Smooth muscle cell (in vitro differentiated cells): ENCODE data around the gene NBEAL1. TPM values are rescaled to one million over a fixed set of nuclear protein-coding genes. Genes with fewer than 3 reads are reported as not detected.

Source experiments
- DNase-seq: peaks from one replicate; lab custom pipeline; 2025; ENCODE audit not compliant: unreplicated experiment; lab: John Stamatoyannopoulos, UW
- H2AFZ ChIP-seq: fragments of 200-600 bp; sonication (generic); 2 replicates; pipeline ENCODE4 v1.6.0; 2016; ENCODE audit warnings: antibody characterized with exemption, low read depth, mild to moderate bottlenecking
- H3F3A ChIP-seq: fragments of 200-600 bp; sonication (generic); 2 replicates; pipeline ENCODE4 v1.6.0; 2017; ENCODE audit warnings: antibody characterized with exemption, low read depth
- H3K27ac ChIP-seq: fragments of 200-600 bp; sonication (generic); 2 replicates; pipeline ENCODE4 v1.5.1; 2016; ENCODE audit warnings: low read depth, mild to moderate bottlenecking
- H3K27me3 ChIP-seq: fragments of 200-600 bp; sonication (generic); 2 replicates; pipeline ENCODE4 v1.6.1; 2016; ENCODE audit warnings: low read depth, mild to moderate bottlenecking
- H3K36me3 ChIP-seq: fragments of 200-600 bp; sonication (generic); 2 replicates; pipeline ENCODE4 v1.5.1; 2016; ENCODE audit warnings: low read depth
- H3K4me1 ChIP-seq: fragments of 200-600 bp; sonication (generic); 2 replicates; pipeline ENCODE4 v1.5.1; 2016; ENCODE audit warnings: low read depth
- H3K4me2 ChIP-seq: fragments of 200-600 bp; sonication (generic); 2 replicates; pipeline ENCODE4 v1.6.0; 2016; ENCODE audit warnings: mild to moderate bottlenecking
- H3K4me3 ChIP-seq: fragments of 200-600 bp; sonication (generic); 2 replicates; pipeline ENCODE4 v1.5.1; 2016; ENCODE audit warnings: mild to moderate bottlenecking
- H3K79me2 ChIP-seq: fragments of 200-600 bp; sonication (generic); 2 replicates; pipeline ENCODE4 v1.6.0; 2016; ENCODE audit warnings: low read depth, mild to moderate bottlenecking
- H3K9ac ChIP-seq: fragments of 200-600 bp; sonication (generic); 2 replicates; pipeline ENCODE4 v1.6.0; 2016; ENCODE audit warnings: low read depth
- H3K9me3 ChIP-seq: fragments of 200-600 bp; sonication (generic); replicated peaks from 2 replicates; pipeline ENCODE4 v1.5.1; 2016; ENCODE audit warnings: low read depth
- H4K20me1 ChIP-seq: fragments of 200-600 bp; sonication (generic); 2 replicates; pipeline ENCODE4 v1.6.0; 2016; ENCODE audit warnings: low read depth
- WGBS: methylation state at CpG from one replicate; pipeline ENCODE4 v1.1.7; 2016; ENCODE audit warnings: low lambda C conversion rate; 5-methylcytosine and 5-hydroxymethylcytosine counted together
- polyA plus RNA-seq: library from polyadenylated mRNA; unstranded; fragments of >200 nt; fragmentation: Nextera tagmentation; extraction: Ambion mirVana; gene quantifications from 2 replicates; pipeline ENCODE4 v1.2.1, GENCODE V29; 2016
- total RNA-seq: library from RNA; depleted of rRNA; stranded (reverse); fragments of >200 nt; gene quantifications from 2 replicates; pipeline ENCODE4 v1.2.3, GENCODE V29; 2014
- TF ChIP-seq, protein P1 (sequence below): fragments of 200-600 bp; sonication (generic); IDR thresholded peaks from 2 replicates; pipeline ENCODE4 v1.5.1; 2017; ENCODE audit warnings: borderline replicate concordance, mild to moderate bottlenecking, antibody characterized with exemption; ENCODE audit not compliant: insufficient read depth, poor library complexity, severe bottlenecking

The NBEAL1 gene
- total and polyA plus RNA-seq, 2 experiments from 2014 or later = 12.1 to 32.4 TPM

DNA sequence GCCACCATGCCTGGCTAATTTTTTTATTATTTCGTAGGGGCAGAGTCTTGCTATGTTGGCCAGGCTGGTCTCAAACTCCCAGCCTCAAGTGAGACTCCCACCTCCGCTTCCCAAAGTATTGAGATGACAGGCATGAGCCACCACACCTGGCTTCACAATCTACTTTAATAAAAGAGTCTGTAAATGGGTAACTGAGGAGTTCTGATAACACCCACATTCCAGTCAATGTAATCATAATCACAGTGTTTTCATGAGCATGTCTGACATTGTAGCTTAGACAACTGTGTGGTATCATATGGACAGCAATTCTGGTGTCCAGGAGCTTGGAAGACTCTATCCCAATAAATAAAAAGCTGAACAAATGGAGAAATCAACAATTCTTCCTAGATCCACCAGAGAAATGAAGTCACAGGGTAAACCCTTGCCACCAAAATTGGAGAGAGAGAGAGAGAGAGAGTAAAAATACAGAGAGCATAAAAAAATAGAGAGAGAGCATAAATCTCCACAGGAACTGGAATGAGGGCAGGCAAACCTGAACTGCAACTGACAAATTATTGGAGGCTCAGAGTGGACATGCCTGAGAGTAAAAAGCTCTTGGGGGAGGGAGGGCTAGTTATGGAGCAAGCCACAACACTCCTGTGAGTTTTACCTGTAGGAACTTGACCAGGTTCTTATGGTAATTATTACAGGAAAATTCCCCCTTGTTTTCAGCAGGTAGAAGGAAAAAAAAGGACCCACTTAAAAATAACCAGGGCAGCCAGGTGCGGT, 12.4 kb upstream of the NBEAL1 start:
- peak overlapping the region; percentile 70 for H3K27ac ChIP-seq
- no peaks in the 10 kb centered on the region for H3K27me3 ChIP-seq
- H2AFZ ChIP-seq = no peak overlapping the region
- WGBS = 77% methylated on average over 3 of the region's 3 CpGs
- no peak overlapping the region for H3K4me3 ChIP-seq
- no peaks in the 10 kb centered on the region for H4K20me1 ChIP-seq
- H3K4me2 ChIP-seq = no peak overlapping the region
- no peaks in the 10 kb centered on the region for H3F3A ChIP-seq
- H3K79me2 ChIP-seq = no peaks in the 10 kb centered on the region
- no peak overlapping the region for H3K9ac ChIP-seq
- TF ChIP-seq, protein P1, sequence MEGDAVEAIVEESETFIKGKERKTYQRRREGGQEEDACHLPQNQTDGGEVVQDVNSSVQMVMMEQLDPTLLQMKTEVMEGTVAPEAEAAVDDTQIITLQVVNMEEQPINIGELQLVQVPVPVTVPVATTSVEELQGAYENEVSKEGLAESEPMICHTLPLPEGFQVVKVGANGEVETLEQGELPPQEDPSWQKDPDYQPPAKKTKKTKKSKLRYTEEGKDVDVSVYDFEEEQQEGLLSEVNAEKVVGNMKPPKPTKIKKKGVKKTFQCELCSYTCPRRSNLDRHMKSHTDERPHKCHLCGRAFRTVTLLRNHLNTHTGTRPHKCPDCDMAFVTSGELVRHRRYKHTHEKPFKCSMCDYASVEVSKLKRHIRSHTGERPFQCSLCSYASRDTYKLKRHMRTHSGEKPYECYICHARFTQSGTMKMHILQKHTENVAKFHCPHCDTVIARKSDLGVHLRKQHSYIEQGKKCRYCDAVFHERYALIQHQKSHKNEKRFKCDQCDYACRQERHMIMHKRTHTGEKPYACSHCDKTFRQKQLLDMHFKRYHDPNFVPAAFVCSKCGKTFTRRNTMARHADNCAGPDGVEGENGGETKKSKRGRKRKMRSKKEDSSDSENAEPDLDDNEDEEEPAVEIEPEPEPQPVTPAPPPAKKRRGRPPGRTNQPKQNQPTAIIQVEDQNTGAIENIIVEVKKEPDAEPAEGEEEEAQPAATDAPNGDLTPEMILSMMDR = no peak
- no peaks in the 10 kb centered on the region for H3K4me1 ChIP-seq
- H3K36me3 ChIP-seq = no peaks in the 10 kb centered on the region
- H3K9me3 ChIP-seq = no peaks in the 10 kb centered on the region
- DNase-seq = no peak

DNA sequence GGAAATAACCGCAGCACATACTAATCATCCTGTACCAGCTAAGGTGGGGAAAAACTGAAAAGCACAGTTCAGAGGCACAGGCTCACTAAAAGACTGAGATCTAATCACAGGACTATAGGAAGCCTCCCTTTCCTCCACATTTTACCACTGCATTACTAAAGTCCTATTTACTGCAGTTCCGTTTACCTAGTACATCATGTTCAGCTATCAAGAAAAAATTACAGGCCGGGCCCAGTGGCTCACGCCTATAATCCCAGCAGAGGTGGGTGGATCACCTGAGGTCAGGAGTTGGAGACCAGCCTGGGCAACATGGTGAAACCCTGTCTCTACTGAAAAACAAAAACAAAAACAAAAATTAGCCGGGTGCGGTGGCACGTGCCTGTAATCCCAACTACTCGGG, 11.0 kb upstream of the NBEAL1 start:
- Histone ChIP-seq H3K9me3 (no peaks in the 10 kb centered on the region), H3F3A (no peaks in the 10 kb centered on the region), H3K27me3 (no peaks in the 10 kb centered on the region), H3K79me2 (no peaks in the 10 kb centered on the region), H3K9ac (no peak overlapping the region), H3K27ac (no peak overlapping the region), H2AFZ (no peak overlapping the region), H3K4me3 (no peak overlapping the region), H4K20me1 (no peaks in the 10 kb centered on the region), H3K4me2 (no peak overlapping the region), H3K4me1 (no peaks in the 10 kb centered on the region), H3K36me3 (no peaks in the 10 kb centered on the region)
- DNase-seq = no peak
- 93% methylated on average over 8 of the region's 8 CpGs for WGBS
- TF ChIP-seq, protein P1 = no peak

DNA sequence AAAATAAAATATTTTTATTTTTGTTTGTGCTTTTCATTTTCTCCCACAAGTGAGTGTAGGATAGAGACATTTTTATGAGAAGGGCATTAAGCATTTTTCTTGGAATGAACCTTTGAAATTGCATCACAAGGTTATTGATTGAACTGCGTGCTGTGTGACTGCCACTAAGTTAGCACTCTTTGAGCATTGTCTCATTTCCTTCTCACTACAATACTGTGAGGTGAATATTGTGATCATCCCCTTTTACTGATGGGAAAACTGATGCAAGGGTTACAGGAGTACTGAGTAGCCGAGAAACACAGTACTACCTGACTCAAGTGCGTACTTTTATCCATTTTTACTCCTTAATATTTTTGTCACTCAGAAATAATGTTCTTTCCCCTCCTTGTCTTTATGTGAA, 2.0 kb downstream of the NBEAL1 start:
- peak overlapping the region; percentile 0 for H3K27ac ChIP-seq
- TF ChIP-seq, protein P1 = no peak
- DNase-seq = no peak
- no peaks in the 10 kb centered on the region for H3F3A ChIP-seq
- peak overlapping the region; percentile 85 for H3K4me2 ChIP-seq
- H3K9me3 ChIP-seq = no peaks in the 10 kb centered on the region
- peak overlapping the region; percentile 91 for H3K4me3 ChIP-seq
- H3K4me1 ChIP-seq = peaks cover 36% of the 10 kb centered on the region
- H4K20me1 ChIP-seq = peaks cover 45% of the 10 kb centered on the region
- WGBS = 80% methylated on average over 3 of the region's 3 CpGs
- H2AFZ ChIP-seq = no peak overlapping the region
- peaks cover 69% of the 10 kb centered on the region for H3K79me2 ChIP-seq
- peak overlapping the region; percentile 53 for H3K9ac ChIP-seq
- H3K27me3 ChIP-seq = no peaks in the 10 kb centered on the region
- H3K36me3 ChIP-seq = no peaks in the 10 kb centered on the region

DNA sequence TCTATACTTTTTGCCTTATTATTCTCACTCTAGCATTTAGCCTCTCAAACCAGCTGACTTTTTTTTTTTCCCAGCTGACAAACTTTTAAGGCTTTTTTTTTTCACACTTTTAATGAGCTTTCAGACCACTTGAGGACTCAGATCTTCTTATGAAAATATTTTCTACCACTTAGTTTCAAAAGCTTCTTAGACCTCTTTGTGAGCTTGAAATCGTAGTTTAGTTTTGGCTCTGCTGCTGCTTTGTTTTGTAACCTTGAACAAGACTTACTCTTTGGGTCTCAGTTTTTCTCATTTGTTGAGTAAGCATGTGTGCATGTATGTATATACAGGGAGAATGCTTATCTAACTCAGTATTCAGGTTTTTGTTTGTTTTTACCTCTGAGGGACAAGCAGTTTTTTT, 3.5 kb downstream of the NBEAL1 start:
- no peaks in the 10 kb centered on the region for H3K9me3 ChIP-seq
- TF ChIP-seq, protein P1 = no peak
- WGBS = 16% methylated on average over 1 of the region's 1 CpG
- H3K27ac ChIP-seq = peak overlapping the region; percentile 0
- peaks cover 60% of the 10 kb centered on the region for H4K20me1 ChIP-seq
- no peaks in the 10 kb centered on the region for H3F3A ChIP-seq
- H3K27me3 ChIP-seq = no peaks in the 10 kb centered on the region
- H3K79me2 ChIP-seq = peaks cover 80% of the 10 kb centered on the region
- DNase-seq = no peak
- peak overlapping the region; percentile 53 for H3K9ac ChIP-seq
- H2AFZ ChIP-seq = no peak overlapping the region
- H3K36me3 ChIP-seq = no peaks in the 10 kb centered on the region
- peak overlapping the region; percentile 91 for H3K4me3 ChIP-seq
- H3K4me1 ChIP-seq = peaks cover 39% of the 10 kb centered on the region
- H3K4me2 ChIP-seq = peak overlapping the region; percentile 85
